Glomerular visceral epithelial cell (primary cell): Measurements from ENCODE around the gene CRHR2.
"Not testable (repeated sequence)": the region's sequence is repeated elsewhere in the genome, so short reads cannot be mapped to it uniquely, and the experiment has no call there.

Experiments
- DNase-seq: peaks from one replicate; pipeline ENCODE4 v3.0.0-alpha.2; 2016; ENCODE audit errors: extremely low spot score

CRHR2 gene

GRCh38 chr7:30654296-30655090 is 27.8 kb downstream of the CRHR2 start:
- DNase-seq, result no peak

GRCh38 chr7:30652698-30653641 is 29.3 kb downstream of the CRHR2 start:
- no peak for DNase-seq

GRCh38 chr7:30652132-30652531 is 30.1 kb downstream of the CRHR2 start:
- no peak for DNase-seq

- DNase-seq, result no peak
Measured at GRCh38 chr7:30650421-30650808, 31.8 kb downstream of the CRHR2 start.

GRCh38 chr7:30649717-30650420 is 32.4 kb downstream of the CRHR2 start:
- DNase-seq, result no peak

GRCh38 chr7:30648744-30649540 is 33.3 kb downstream of the CRHR2 start:
- DNase-seq, result no peak

GRCh38 chr7:30647589-30648364 is 34.5 kb downstream of the CRHR2 start:
- no peak for DNase-seq

GRCh38 chr7:30646154-30646553 is 36.1 kb downstream of the CRHR2 start:
- DNase-seq, result no peak

GRCh38 chr7:30645661-30646060 is 36.6 kb downstream of the CRHR2 start:
- DNase-seq, result no peak

GRCh38 chr7:30644286-30644955 is 37.8 kb downstream of the CRHR2 start:
- no peak for DNase-seq

GRCh38 chr7:30642789-30643188 is 39.5 kb downstream of the CRHR2 start:
- no peak for DNase-seq

GRCh38 chr7:30642322-30642721 is 39.9 kb downstream of the CRHR2 start:
- not testable (repeated sequence) for DNase-seq

- no peak for DNase-seq
Measured at GRCh38 chr7:30635798-30636197, 46.5 kb downstream of the CRHR2 start.

- no peak for DNase-seq
Measured at GRCh38 chr7:30634634-30635201, 47.5 kb downstream of the CRHR2 start.

GRCh38 chr7:30634193-30634626 is 48.0 kb downstream of the CRHR2 start:
- DNase-seq, result no peak

- DNase-seq, result no peak
Measured at GRCh38 chr7:30633223-30633622, 49.0 kb downstream of the CRHR2 start.

GRCh38 chr7:30630986-30631385 is 51.3 kb downstream of the CRHR2 start:
- DNase-seq, result no peak

GRCh38 chr7:30627026-30627425 is 55.2 kb downstream of the CRHR2 start:
- DNase-seq, result no peak

- no peak for DNase-seq
Measured at GRCh38 chr7:30625283-30625682, 57.0 kb downstream of the CRHR2 start.

- no peak for DNase-seq
Measured at GRCh38 chr7:30618961-30619360, 63.3 kb downstream of the CRHR2 start.
